Stomach smooth muscle (tissue), 2 donors: ENCODE measurements around the gene COL5A1.
A peak's percentile ranks its signal among the peaks of the same experiment; 100 is the strongest.

Experiments used
- H3K27ac ChIP-seq: one replicate; pipeline ENCODE4 v1.7.0; 2013; ENCODE audit warnings: mild to moderate bottlenecking, low read length, inconsistent platforms
- H3K27me3 ChIP-seq, 2 donors: one replicate each; pipeline ENCODE4 v1.7.0; 2013; ENCODE audit warnings: low read length in 2 of 2; ENCODE audit not compliant: insufficient read depth in 2 of 2, control insufficient read depth in 1 of 2
- H3K36me3 ChIP-seq, 2 donors: one replicate each; pipeline ENCODE4 v1.7.0; 2013; ENCODE audit warnings: low read length in 2 of 2; ENCODE audit not compliant: control insufficient read depth in 2 of 2, insufficient read depth in 2 of 2
- H3K4me1 ChIP-seq: one replicate; pipeline ENCODE4 v1.7.0; 2013; ENCODE audit warnings: low read length; ENCODE audit not compliant: control insufficient read depth, insufficient read depth
- H3K4me3 ChIP-seq, 2 donors: one replicate each; pipeline ENCODE4 v1.7.0; 2013; ENCODE audit warnings: low read length in 2 of 2
- H3K9ac ChIP-seq, 2 donors: one replicate each; pipeline ENCODE4 v1.7.0; 2013; ENCODE audit warnings: low read length in 2 of 2, mild to moderate bottlenecking in 1 of 2
- H3K9me3 ChIP-seq, 2 donors: one replicate each; pipeline ENCODE4 v1.7.0; 2013; ENCODE audit warnings: low read length in 2 of 2; ENCODE audit not compliant: control insufficient read depth in 2 of 2
- donor health status: healthy.
- donor health status: Pancreatic carcinoma.

Gene COL5A1

DNA sequence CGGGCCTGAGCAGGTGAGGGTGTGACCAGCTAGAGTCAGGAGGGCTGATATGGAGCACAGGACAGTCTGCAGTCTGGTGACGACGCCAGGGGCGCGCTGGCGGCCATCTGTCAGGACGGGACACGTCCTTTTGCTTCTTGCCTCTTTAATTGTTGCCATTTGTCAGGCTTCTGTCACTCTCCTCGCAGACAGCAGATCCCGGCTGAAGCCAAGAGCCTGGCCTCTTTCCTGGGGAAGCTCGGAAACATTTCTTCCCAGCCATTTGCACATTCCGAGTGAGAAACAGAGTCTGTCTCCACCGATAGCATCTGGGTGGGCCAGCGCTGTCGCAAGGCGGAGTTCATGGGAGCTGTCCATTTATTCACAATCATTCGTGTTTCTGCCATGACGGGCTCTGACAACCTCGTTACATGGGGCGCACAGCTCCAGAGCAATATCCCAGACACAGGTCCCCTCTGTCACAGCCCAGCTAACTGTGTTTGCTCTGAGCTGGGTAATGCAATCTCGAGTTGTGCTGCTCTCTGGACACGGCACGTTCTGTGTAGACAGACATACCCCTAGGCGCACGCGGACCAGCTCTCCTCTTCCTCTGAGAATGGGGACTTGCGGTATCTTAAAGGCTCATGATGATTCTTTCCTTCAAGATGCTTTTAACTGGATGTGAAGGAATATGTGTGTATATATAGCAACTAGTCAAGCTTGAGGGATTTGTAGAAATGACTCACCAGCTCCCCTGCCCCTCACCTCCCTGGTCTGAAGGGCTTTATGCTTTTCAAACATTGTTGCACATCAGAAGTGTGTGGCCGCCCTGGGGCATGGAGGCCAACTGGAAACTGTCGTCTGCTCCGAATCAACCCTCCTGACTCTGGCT lies 133.7 kb downstream of the COL5A1 start:
- peaks cover 52% of the 10 kb centered on the region for H3K4me1 ChIP-seq
- peaks cover 25 to 35% of the 10 kb centered on the region in 2 donors for H3K36me3 ChIP-seq
- peak overlapping the region; percentile 67 for H3K27ac ChIP-seq
- H3K9me3 ChIP-seq = no peaks in the 10 kb centered on the region
- no peaks in the 10 kb centered on the region for H3K27me3 ChIP-seq
- no peak overlapping the region for H3K4me3 ChIP-seq
- H3K9ac ChIP-seq = peak overlapping the region in 1 of 2 donors; percentile 13

GRCh38 chr9:134776080-134776796 lies 134.6 kb downstream of the COL5A1 start:
- H3K27ac ChIP-seq = peak overlapping the region; percentile 67
- H3K27me3 ChIP-seq = no peaks in the 10 kb centered on the region
- H3K4me3 ChIP-seq = no peak overlapping the region
- H3K4me1 ChIP-seq = peaks cover 52% of the 10 kb centered on the region
- H3K9ac ChIP-seq = no peak overlapping the region
- no peaks in the 10 kb centered on the region for H3K9me3 ChIP-seq
- H3K36me3 ChIP-seq = peaks cover 32 to 41% of the 10 kb centered on the region in 2 donors

DNA sequence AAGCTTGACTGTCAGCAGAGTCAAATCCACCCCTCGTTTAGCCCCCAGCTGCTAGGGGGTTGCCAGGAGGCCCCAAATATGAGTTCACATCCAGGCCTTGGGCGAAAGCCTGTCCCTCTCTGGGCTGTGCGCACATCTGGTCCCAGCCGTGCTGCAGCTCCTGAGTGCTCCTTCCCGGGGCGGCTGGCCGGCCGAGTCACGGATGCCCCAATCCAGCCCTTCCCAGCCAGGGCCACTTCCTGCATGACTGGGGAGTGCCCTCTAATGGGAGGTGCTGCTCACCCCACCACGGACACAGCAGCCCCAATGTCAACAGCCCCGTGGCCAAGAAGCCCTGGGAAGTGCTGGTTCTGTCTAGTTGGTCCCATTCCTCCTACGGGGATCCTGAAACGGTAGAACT lies 135.6 kb downstream of the COL5A1 start:
- Histone ChIP-seq H3K27me3 (no peaks in the 10 kb centered on the region), H3K9ac (no peak overlapping the region), H3K4me1 (peaks cover 52% of the 10 kb centered on the region), H3K36me3 (peaks cover 33 to 37% of the 10 kb centered on the region in 2 donors), H3K4me3 (no peak overlapping the region), H3K27ac (peak overlapping the region; percentile 24), H3K9me3 (no peaks in the 10 kb centered on the region)

DNA sequence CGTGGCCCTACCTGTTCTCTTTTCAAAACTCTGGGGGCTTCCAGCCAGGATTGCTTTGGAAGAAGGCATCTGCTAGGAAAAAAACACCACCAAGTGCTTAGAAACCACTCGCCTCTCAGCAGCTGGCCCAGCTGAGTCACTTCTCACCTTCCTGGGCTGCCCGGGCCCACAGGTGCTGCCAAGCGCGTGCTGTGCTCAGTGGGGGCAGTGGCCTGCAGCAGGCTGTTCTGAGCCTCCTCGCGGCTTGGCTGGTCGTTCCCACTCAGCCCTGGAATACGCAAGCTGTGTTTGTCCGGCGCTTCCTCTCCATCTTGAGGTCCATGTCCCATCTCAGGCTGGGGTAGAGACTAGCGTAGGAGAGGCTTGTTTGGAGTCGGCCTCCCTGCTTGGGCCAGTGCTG lies 136.6 kb downstream of the COL5A1 start:
- Histone ChIP-seq H3K4me3 (no peak overlapping the region), H3K9ac (no peak overlapping the region), H3K27me3 (no peaks in the 10 kb centered on the region), H3K27ac (peak overlapping the region; percentile 31), H3K4me1 (peaks cover 52% of the 10 kb centered on the region), H3K9me3 (no peaks in the 10 kb centered on the region), H3K36me3 (peaks cover 30 to 32% of the 10 kb centered on the region in 2 donors)

DNA sequence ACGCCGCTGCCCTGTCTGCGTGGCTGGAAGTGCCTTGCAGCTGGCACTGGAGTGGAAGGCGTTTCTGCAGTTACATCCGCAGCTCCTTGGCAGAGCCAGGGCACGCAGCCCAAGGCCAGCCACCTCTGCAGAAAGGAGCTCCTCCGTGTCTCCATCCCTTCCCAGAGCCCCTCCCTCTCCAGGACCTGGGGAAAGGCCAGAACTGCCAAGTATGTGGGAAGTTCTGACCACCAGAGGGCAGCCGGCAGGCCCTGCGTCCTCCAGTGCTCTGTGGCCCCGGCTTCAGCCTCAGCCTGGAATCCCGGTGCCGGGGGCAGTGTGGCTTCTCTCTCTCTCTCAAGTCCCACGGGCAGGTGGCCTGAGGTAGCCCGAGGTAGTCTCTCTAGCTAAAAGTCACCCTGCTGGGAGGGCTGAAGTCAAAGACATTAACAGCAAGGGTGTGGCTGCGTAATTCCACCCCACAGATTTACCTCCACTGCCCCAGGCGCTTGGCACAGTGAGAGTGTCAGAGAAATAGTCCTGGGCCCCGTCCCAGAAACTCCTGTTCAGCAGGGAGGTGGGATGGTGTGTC lies 137.3 kb downstream of the COL5A1 start:
- Histone ChIP-seq H3K4me1 (peaks cover 52% of the 10 kb centered on the region), H3K9ac (peak overlapping the region in 1 of 2 donors; percentile 36), H3K36me3 (peaks cover 24 to 27% of the 10 kb centered on the region in 2 donors), H3K4me3 (no peak overlapping the region), H3K9me3 (no peaks in the 10 kb centered on the region), H3K27ac (peak overlapping the region; percentile 31), H3K27me3 (no peaks in the 10 kb centered on the region)

DNA sequence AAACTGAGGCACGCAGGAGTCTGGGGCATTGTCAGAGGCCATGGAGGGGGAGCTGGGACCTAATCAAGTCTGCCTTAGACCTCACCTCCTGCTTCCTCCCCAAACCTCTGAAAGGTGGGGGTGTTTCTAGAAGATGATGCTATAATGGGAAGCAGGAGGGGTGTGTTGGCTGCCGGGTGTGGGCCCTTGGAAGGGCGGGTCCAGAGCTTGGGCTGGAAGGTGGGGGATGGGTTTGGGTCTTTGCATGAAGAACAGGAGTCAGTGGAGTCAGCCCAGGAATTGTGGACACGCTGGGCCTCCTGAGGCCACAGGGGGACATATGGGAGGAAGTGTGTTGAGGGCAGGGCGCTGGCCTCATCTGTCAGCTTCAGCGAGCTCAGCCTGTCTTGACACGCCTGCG lies 138.0 kb downstream of the COL5A1 start:
- Histone ChIP-seq H3K4me1 (peaks cover 49% of the 10 kb centered on the region), H3K27ac (no peak overlapping the region), H3K36me3 (peaks cover 23 to 24% of the 10 kb centered on the region in 2 donors), H3K27me3 (no peaks in the 10 kb centered on the region), H3K9me3 (no peaks in the 10 kb centered on the region), H3K4me3 (no peak overlapping the region), H3K9ac (no peak overlapping the region)

DNA sequence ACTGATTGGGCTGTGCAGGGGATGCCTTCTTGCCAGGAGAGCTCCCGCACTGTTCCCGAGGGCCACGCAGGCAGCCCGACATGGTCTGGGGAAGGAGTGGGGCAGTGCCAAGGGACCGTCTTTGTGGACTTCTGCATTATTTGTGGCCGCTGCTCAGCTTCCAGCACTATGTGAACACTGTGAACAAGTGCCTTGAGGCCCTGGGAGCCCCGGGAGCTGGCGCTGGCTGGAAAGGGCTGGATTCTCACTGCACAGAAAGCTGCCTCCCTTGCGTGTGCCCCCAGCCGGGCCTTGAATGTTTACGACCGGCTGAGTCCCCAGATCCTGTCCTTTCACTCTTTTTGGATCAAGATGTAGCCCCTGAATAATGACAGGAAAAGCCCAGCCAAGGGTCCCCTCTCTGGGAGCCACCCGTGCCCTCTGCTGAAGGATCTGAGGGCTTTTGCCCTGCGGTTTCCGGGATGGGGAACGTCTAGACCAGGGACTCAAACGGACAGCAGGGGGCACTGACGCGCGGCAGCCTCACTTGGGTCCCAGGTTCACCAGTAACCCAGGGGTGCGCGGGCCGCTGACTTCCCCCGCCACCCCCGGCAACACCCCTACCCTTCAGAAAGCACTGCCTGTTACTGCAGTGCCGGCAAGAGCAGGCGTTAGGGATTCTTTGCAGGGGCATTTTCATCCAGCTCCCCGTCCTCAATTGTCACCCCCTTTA lies 140.1 kb downstream of the COL5A1 start:
- H3K27me3 ChIP-seq = no peaks in the 10 kb centered on the region
- H3K9me3 ChIP-seq = no peaks in the 10 kb centered on the region
- H3K27ac ChIP-seq = no peak overlapping the region
- no peak overlapping the region for H3K9ac ChIP-seq
- peaks cover 31 to 37% of the 10 kb centered on the region in 2 donors for H3K36me3 ChIP-seq
- H3K4me1 ChIP-seq = peaks cover 39% of the 10 kb centered on the region
- H3K4me3 ChIP-seq = no peak overlapping the region

- Histone ChIP-seq H3K27ac (peak overlapping the region; percentile 37), H3K36me3 (peaks cover 40 to 46% of the 10 kb centered on the region in 2 donors)
These were observed 141.5 kb downstream of the COL5A1 start for GRCh38 chr9:134782921-134783698.

GRCh38 chr9:134783699-134784039 lies 142.1 kb downstream of the COL5A1 start:
- H3K27ac ChIP-seq = no peak overlapping the region
- H3K27me3 ChIP-seq = no peaks in the 10 kb centered on the region
- peaks cover 23% of the 10 kb centered on the region for H3K4me1 ChIP-seq
- H3K4me3 ChIP-seq = no peak overlapping the region
- peaks cover 40 to 46% of the 10 kb centered on the region in 2 donors for H3K36me3 ChIP-seq
- no peak overlapping the region for H3K9ac ChIP-seq
- H3K9me3 ChIP-seq = no peaks in the 10 kb centered on the region

More at GRCh38 chr9:134782921-134783698, 141.5 kb downstream of the COL5A1 start:
- Histone ChIP-seq H3K4me3 (no peak overlapping the region), H3K4me1 (peaks cover 26% of the 10 kb centered on the region), H3K9me3 (no peaks in the 10 kb centered on the region), H3K27me3 (no peaks in the 10 kb centered on the region), H3K9ac (no peak overlapping the region)
